ENCODE data around the gene ELOVL1. TPM values are rescaled to one million over a fixed set of nuclear protein-coding genes. Genes with fewer than 3 reads are reported as not detected.
"Not testable (repeated sequence)": the region's sequence is repeated elsewhere in the genome, so short reads cannot be mapped to it uniquely, and the experiment has no call there.

The ELOVL1 gene
- total RNA-seq, 1 donor from 2014 or later = 37.8 TPM

GRCh38 chr1:43383449-43383848 lies 15.6 kb upstream of the ELOVL1 start:
- DNase-seq (ENCODE audit: low spot score) = no peak
- intact Hi-C loops (cut with DNase I) = loop anchor here (5.0 kb wide), 1 partner anchor 156 kb away; no protein-coding TSS in a partner anchor

DNA sequence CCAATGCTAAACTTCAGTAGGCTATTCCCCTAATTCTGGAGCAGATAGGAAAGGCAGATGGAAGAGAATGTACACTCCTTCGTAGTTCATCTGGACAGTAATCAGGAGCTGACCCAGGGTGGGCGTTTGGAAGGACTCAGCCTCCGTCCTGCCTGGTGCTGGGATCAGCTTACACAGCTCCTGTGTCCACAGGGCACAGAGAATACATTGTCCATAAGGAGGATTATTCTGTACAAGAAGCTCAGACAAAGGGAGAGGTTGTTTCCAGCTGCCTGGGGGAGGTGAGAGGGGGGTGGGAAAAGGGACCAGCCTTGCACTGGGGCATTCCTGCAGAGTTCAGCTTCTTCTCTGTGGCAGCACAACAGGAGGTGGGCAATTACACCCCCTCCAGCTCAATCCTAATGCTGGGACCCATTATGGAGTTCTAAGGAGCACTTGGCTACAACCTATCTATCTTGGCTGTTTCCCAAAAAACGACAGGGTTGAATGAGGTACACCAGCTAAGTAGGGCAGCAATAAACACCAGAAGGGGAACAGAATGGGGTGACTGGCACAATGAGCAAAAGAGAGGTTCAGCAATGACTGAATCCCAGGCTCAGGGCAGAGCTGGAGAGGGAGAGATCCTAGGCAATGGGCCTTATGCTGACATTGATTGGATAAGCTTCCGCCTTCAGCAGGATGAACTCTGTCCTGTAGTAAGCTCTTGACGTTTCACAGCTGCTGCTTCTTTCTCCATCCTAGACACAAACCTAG lies 14.4 kb upstream of the ELOVL1 start:
- intact Hi-C loops (cut with DNase I) = loop anchor here (5.0 kb wide), 1 partner anchor 155 kb away; no protein-coding TSS in a partner anchor
- no peak for DNase-seq (ENCODE audit: low spot score)

DNA sequence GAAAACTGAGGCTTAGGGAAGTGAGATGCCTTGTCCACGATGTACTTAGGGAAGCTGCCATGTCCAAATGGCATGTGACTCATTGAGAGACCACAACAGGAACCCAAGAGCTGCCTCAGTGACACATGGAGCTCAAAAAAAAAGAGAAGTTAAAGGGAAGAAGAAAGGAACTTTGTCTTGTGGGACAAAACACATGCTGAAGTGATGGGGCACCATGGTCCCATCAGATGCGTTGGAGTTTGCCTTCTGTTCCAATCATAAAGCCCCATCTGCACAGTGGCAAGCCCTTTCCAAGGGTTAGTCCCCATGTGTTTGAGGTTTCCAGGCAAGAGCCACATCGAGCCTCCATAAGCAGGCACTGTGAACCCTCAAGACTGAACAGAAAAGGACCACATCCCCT lies 13.8 kb upstream of the ELOVL1 start:
- no peak for DNase-seq (ENCODE audit: low spot score)
- intact Hi-C loops (cut with DNase I) = loop anchor here (5.0 kb wide), 1 partner anchor 154 kb away; no protein-coding TSS in a partner anchor

- no peak for DNase-seq (ENCODE audit: low spot score)
- intact Hi-C loops (cut with DNase I) = no loop called here
Measured at GRCh38 chr1:43379476-43379875, 11.7 kb upstream of the ELOVL1 start.

- intact Hi-C loops (cut with DNase I) = no loop called here
- no peak for DNase-seq (ENCODE audit: low spot score)
Measured at GRCh38 chr1:43377831-43378230, 10.0 kb upstream of the ELOVL1 start.

DNA sequence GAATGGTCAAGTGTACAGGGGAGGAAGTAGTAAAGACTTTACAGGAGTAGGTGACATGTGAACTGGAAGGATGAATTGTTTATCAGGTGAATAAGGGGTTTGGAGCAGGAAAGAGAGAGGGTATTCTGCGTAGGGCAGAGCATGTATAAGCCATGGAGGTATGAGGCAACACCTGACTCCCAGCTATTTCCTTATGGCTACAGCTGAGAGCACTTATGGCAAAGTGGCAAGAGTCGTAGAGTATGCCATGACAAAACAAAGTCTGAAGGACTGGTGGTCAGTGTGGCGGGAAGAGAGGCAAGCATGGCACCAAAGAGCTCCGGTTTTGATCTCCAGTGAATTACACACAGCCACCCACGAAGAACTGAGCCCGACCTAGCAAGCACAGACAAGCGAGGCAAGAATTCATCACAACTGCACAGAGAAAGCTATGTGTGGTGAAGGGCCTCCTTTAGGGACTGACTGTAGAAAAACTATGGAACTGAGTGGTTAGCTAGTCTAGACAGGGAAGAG lies 9.0 kb upstream of the ELOVL1 start:
- intact Hi-C loops (cut with DNase I) = no loop called here
- DNase-seq (ENCODE audit: low spot score) = no peak

DNA sequence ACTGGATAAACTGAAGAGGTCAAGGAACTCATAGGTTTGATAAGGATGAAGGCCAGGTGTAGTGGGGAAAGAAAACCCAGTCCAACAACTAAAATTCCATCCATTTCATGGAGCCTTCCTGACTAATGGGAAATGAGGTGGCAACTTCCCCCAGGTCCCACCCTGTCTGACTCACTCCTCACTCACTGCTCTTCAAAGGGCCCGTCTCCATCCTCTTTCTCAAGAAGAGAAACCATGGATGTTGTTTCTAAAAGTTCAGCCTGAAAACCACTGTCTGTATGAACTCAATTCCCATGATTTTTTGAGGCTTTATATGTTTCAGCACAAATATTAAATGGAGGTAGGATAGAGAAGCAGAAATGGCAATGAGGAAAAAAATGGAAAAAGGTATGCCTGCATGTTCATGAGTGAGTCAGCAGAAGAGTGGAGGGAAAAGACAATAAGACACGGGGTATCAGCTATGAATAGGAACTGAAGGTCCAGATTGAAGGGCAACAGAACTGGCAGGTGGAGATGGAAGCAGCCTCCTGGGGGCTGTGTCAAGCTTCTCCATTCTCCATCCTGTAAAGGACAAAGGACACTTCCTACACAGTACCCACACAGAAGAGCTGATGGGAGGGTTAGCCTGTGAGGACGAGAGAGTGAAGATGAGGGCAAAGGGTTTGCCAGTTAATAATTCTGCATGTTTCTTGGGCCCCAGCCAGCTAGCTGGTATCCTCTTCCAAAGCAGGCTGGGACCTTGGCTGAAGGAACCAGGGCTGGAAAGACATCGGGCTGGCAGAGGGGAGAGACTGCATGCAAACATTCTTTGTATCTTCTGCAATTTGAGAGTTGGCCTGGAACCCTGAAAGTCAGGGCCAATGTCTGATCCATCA lies 5.5 kb upstream of the ELOVL1 start:
- DNase-seq (ENCODE audit: low spot score) = no peak
- intact Hi-C loops (cut with DNase I) = no loop called here

GRCh38 chr1:43372172-43372571 lies 4.4 kb upstream of the ELOVL1 start:
- no peak for DNase-seq (ENCODE audit: low spot score)
- intact Hi-C loops (cut with DNase I) = no loop called here

DNA sequence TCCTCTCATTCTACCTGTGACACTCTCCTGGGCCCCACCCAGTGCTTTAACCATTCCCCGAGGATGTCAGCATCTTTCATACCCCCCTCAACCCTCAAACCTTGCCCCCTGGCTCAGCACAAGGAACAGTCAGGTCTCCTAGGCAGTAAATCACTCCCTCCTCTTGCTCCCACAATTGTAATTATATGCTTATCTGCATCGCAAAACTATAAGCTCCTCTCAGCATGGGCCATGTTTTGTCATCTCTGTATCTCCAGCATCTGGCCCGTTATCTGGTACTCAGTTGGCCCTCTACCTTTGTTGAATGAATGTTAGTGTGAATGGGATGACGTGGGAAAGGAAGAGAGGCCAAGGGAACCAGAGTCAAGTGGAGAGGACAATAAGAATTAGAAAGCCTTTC lies 2.8 kb upstream of the ELOVL1 start:
- DNase-seq (ENCODE audit: low spot score) = no peak
- intact Hi-C loops (cut with DNase I) = no loop called here

- intact Hi-C loops (cut with DNase I) = loop anchor here (5.0 kb wide), 1 partner anchor 83 kb away; the partner anchor contains the start of gene HYI
- not testable (repeated sequence) for DNase-seq (ENCODE audit: low spot score)
Measured at GRCh38 chr1:43369779-43370178, 2.0 kb upstream of the ELOVL1 start.

- no peak for DNase-seq (ENCODE audit: low spot score)
- intact Hi-C loops (cut with DNase I) = loop anchor here (1.0 to 5.0 kb wide), 2 partner anchors 21 to 84 kb away; partner anchors contain the start of genes HYI, MED8 and SZT2
Measured at GRCh38 chr1:43368646-43369020, 822 bp upstream of the ELOVL1 start.

DNA sequence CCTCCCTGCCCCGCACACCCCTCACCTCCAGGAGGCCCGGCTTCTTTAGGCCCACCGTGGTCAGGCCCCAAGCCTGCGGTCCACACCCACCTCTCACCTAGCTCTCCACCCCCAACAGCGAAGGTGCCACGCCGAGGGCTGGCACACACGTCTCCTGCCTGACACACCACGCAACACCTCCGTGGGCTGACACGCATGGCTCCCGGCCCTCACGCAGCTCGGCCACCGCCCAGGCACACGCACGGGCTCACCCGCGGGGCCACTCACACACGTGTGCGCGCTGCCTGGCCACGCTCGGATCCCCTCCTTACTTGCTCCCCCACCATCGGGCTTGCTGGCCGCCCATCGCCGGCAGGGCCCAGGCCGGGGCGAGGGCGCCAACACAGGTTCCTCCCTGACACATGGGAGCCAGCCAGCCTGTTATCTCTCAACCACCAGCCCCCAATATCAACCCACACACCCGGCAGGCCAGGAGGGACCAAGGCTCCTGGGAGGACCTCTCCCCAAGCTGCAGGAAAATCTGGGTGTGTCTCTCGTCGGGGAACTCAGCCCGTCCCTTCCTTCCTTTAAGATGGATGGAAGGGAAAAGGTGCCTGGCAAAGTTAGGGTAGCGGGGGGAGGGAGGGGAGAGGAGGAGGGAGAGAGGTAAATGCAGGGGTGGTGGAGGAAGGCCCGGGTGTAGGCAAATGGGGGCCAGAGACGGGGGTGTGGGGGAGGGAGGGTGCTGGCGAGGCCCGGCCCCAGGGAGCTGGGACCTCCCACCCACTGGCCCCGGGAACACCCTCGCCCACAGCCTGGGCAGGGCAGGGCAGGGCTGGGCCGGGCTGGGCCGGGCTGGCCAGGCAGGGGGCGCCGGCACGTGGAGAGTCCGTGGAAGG lies 546 bp downstream of the ELOVL1 start:
- intact Hi-C loops (cut with DNase I) = loop anchor here (5.0 kb wide), 1 partner anchor 85 kb away; the partner anchor contains the start of gene HYI
- no peak for DNase-seq (ENCODE audit: low spot score)

- intact Hi-C loops (cut with DNase I) = loop anchor here (5.0 kb wide), 1 partner anchor 86 kb away; the partner anchor contains the start of gene HYI
- no peak for DNase-seq (ENCODE audit: low spot score)
Measured at GRCh38 chr1:43366601-43367025, 1.2 kb downstream of the ELOVL1 start.

DNA sequence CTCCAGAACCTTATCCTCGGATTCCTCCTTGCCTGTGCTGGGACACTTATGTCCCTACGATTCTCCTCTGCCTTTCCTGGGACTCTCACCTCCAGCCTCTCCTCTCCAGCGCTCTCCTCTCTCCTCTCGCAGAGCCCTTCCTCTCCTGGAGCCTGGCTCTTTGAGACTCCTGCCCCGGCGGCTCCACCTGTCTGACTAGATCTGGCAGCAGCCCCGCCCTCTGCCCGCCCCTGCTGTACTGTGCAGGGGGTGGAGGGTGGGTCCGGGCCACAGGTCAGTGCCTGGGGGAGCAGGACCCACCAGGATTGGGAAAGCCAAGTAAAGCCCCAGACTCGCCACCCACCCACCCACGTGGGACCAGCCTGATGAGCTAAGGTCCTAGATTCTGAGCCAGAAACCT lies 1.6 kb downstream of the ELOVL1 start:
- DNase-seq (ENCODE audit: low spot score) = no peak
- intact Hi-C loops (cut with DNase I) = loop anchor here (5.0 kb wide), 1 partner anchor 86 kb away; the partner anchor contains the start of gene HYI

GRCh38 chr1:43365678-43366077 lies 2.1 kb downstream of the ELOVL1 start:
- DNase-seq (ENCODE audit: low spot score) = no peak
- intact Hi-C loops (cut with DNase I) = loop anchor here (5.0 kb wide), 1 partner anchor 87 kb away; the partner anchor contains the start of gene HYI

- DNase-seq (ENCODE audit: low spot score) = no peak
- intact Hi-C loops (cut with DNase I) = no loop called here
Measured at GRCh38 chr1:43363935-43364525, 3.8 kb downstream of the ELOVL1 start.

DNA sequence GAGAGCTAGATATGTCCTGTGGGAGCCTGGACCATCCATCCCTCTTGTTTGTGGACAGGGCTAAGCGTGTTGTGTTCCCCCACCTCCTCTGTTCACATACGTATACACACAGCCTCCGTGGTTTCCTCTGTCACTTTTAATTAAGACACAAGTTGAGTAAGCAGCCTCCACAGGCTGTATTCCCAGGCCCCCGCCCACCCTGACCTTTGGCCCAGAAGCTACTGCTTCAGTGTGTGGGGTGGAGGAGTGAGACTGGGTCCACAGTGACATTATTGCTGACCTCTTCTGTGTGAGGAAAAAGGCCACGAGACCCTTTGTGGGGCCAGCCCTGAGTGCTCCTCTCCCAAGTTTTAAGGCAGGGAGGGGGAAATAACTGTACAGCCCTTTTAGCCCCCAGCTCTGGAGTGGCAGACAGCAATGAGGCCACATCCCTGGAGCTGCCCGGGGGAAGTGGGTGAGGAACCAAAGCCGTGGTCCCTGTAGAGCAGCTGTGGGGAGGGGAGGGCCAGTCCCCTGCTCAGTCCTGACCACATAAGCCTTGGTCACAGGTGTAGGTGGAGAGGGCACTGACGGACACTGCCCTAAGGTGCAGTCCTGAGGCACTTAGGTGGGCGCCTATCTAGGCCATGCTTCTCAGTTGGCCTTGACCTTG lies 4.4 kb downstream of the ELOVL1 start:
- intact Hi-C loops (cut with DNase I) = no loop called here
- DNase-seq (ENCODE audit: low spot score) = no peak

GRCh38 chr1:43360616-43361015 lies 7.2 kb downstream of the ELOVL1 start:
- no peak for DNase-seq (ENCODE audit: low spot score)

More at GRCh38 chr1:43360616-43361015, 7.2 kb downstream of the ELOVL1 start:
- intact Hi-C loops (cut with DNase I) = no loop called here

Measured in cardiac septum (tissue), 1 donor.